Kidney capillary endothelial cell (primary cell): Measurements from ENCODE around the gene APOBEC3G.
"Not testable (repeated sequence)": the region's sequence is repeated elsewhere in the genome, so short reads cannot be mapped to it uniquely, and the experiment has no call there.

Experiments used
- DNase-seq: peaks from one replicate; pipeline ENCODE4 v3.0.0-alpha.2; 2018; ENCODE audit warnings: low spot score

The APOBEC3G gene

DNA sequence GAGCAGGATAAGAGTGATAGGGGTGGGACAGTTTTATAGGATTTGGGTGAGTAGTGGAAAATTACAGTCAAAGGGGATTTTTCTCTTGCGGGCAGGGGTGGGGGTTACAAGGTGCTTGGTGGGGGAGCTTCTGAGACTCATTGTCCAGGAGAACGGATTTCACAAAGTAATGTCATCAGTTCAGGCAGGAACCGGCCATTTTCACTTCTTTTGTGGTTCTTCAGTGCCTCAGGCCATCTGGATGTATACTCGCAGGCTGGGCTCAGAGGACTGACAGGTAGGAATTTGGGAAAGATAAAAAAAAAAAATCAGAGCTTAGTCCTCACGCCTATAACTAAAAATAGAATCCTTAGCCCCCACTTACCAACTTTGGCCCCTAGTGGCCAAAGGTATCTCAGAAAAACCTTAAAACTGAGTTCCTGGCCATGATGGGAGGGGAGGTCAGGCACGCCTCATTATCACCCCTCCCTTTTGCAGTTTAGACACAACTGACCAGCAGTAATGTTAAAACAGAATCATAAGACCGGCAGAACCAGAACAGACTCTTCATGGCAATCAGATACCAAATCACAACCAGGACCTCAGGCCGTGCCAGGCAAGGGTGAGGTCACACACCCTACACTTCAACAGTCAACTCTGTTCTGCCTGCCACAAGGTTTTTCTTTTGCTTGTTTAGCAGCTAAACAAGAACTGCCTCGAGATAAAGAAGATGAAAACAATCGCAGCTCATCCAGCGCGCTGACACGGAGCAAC lies 8.9 kb upstream of the APOBEC3G start:
- no peak for DNase-seq

- no peak for DNase-seq
Measured at GRCh38 chr22:39070186-39070585, 6.9 kb upstream of the APOBEC3G start.

GRCh38 chr22:39072581-39072981 lies 4.5 kb upstream of the APOBEC3G start:
- not testable (repeated sequence) for DNase-seq

DNA sequence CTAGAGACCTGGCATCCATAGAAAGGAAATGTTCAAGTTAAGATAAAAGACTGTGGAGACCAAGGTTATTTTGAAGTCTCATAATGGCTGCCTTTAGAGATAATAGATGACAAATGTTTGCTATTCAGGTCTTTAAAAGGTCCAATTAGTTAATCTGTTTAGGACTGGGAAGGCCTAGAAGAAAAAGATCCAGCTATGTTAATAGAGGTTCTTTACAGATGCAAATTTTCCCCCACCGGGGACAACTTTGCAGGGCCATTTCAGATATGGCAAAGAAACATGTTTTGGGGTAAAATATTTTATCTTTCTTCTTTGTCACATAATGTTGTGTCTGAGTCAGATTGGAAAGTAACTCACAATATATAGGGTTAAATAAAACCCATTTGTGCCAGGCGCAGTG lies 3.1 kb upstream of the APOBEC3G start:
- DNase-seq: no peak

- DNase-seq: not testable (repeated sequence)
Measured at GRCh38 chr22:39076155-39077025, 685 bp upstream of the APOBEC3G start.

DNA sequence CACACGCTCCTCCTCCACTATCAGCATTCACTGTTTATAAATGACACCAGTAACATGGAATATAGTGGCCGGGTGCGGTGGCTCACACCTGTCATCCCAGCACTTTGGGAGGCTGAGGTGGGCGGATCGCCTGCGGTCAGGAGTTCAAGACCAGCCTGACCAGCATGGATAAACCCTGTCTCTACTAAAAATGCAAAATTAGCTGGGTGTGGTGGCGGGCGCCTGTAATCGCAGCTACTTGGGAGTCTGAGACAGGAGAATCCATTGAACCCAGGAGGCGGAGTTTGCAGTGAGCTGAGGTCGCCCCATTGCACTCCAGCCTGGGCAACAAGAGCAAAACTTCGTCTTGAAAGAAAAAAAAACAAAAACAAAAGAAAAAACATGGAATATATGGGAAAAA lies 837 bp downstream of the APOBEC3G start:
- DNase-seq: not testable (repeated sequence)

DNA sequence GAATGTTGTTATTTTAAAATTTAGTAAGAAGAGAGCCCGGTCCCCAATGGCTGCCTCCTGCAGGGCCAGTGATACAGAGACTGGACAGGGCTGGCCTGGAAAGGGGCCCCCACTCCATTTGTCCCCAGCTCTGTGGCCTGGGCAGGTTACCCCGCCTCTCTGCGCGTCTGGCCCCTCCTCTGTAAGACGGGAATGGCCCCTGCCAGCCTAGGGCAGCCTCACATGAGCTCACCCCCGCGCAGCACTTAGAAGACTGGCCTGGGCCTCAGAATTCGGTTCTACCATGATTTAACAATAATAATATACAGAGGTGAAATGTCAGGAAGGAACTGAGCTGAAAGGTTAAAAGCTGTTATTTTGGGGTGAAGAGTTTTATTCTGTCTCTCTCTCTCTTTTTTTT lies 1.3 kb downstream of the APOBEC3G start:
- no peak for DNase-seq

- not testable (repeated sequence) for DNase-seq
Measured at GRCh38 chr22:39079054-39079637, 2.1 kb downstream of the APOBEC3G start.

- no peak for DNase-seq
Measured at GRCh38 chr22:39080052-39080762, 3.1 kb downstream of the APOBEC3G start.

- DNase-seq: no peak
Measured at GRCh38 chr22:39081016-39081415, 3.9 kb downstream of the APOBEC3G start.

GRCh38 chr22:39081598-39081997 lies 4.5 kb downstream of the APOBEC3G start:
- DNase-seq: no peak

- DNase-seq: no peak
Measured at GRCh38 chr22:39083212-39084165, 6.4 kb downstream of the APOBEC3G start.

DNA sequence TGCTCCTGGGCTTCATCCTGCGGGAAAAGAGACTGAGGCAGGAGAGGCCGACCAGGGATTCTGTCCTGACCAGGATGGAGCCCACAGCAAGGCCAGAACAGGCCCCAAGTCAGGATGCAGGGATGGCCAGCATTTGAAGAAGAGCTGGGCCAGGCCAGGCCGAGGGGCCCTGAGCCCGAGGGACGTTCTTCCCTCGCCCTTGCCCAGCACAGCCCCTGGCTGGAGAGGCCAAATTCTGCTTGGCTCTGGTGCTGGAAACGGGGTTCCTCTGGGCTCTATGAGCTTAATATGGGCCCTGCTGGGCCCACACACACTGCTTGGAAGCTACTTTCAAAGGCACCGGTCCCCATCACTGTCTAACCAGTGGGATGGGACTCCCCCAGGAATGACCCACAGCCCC lies 7.6 kb downstream of the APOBEC3G start:
- no peak for DNase-seq

- DNase-seq: no peak
Measured at GRCh38 chr22:39087098-39087497, 10.0 kb downstream of the APOBEC3G start.

DNA sequence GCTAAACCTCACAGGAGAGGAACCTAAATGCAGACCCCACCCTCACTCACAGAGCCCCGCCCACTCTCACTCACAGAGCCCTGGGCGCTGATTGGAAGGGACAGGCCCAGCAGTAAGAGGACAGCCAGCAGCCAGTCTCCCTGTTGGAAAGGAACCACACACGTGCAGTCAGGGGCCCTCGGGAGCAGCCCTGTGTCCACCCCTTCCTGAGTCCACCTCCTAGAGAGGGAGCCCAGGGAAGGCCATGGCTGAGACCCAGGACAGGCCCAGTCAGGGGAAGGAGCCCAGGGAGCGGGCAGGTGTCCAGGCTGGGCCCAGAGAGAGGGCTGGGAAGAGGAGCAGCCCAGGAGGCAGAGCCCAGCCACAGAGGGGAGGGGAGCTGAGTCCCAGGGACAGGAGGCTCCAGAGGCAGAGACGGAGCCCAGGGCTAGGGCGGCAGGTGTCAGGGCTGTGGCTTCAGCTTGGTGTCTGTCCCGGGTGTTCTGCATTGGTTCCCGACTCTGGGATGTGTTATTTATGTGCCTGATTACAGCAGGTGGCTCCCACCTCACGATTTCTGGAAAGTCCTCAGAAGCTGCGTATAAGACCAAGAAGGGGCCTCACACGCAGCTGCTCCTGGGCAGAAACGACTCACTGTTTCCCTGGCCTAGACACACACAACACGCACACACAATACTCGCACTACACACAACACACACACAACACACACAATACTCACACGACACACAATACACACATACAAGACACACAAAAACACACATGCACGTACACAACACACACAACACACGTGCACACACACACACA lies 11.0 kb downstream of the APOBEC3G start:
- no peak for DNase-seq

DNA sequence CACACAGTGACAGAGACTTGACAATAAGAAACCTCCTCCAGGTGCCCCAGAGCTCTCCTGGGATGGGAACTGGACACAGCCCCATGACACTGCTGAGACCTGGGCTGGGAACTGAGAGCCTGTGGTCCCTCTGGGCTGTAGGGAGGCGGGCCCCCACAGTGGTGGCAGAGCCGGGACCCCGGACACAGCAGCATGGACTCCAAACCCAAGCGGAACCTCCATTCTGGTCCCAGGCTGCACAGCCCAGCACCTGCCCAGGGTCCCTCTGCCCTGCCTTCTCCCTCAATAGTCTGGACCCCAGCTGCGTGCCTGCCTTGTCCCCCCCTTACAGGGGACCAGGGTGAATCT lies 11.6 kb downstream of the APOBEC3G start:
- no peak for DNase-seq

- DNase-seq: no peak
Measured at GRCh38 chr22:39089928-39090327, 12.9 kb downstream of the APOBEC3G start.

- DNase-seq: no peak
Measured at GRCh38 chr22:39090426-39091064, 13.5 kb downstream of the APOBEC3G start.

- DNase-seq: no peak
Measured at GRCh38 chr22:39091126-39092081, 14.3 kb downstream of the APOBEC3G start.
